Measurements from ENCODE around the gene ZNF784. TPM values are rescaled to one million over a fixed set of nuclear protein-coding genes. Genes with fewer than 3 reads are reported as not detected.

The ZNF784 gene
- total and polyA plus RNA-seq, 10 of the 15 experiments (the other 5 are each of a cell fraction or from before 2014, with no cell fraction given), result 0.10 to 5.2 (median 1.8) TPM

DNA sequence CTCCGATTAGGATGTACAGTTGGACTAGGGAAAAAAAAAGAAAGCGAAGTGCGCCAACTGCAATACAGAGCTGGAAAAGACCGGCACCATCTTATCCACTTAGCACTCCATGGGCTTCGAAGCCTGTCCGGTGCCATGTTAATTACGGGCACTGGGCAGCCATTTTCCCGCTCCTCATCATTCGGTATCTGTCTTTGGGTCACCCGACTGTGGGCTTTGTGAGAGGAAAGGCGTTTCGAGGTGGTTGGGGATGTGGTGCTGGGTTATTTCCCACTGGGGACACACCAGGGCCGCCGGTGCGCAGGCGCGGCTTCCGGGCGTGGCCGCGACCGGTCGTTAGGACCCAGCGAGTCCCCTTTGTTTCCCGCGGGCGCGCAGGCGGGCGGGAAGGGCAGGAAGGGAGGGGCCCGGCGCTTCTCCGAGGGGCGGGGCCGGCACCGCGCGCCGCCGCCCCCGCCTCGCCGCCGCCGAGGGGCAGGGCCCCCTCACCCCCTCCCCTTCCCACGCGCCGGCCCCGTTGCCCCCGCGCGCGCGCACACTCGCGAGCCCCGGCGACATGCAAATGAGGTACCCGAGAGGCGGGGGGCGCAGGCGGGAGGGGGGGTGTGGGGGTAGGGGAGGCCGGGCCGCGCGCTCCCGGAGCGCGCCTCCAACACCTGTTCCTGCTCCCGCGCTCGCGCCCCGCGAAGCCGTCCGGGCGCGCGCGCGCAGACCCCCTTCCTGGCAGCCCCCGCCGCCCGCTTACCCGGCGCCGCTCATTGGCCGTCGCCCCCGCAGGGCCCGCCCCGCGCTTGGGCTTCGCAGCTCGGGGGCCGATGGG is 24.3 kb downstream of the ZNF784 start, which contains the start of gene ZNF524 (continued):
- no peak for TF ChIP-seq RFX5 (IDR thresholded peaks at IDR 0.05; ENCODE audit: low read depth, low read length)
- no peak for TF ChIP-seq PAX5 (IDR thresholded peaks at IDR 0.05; ENCODE audit: borderline replicate concordance, low read depth, low read length)
- TF ChIP-seq, protein P1, sequence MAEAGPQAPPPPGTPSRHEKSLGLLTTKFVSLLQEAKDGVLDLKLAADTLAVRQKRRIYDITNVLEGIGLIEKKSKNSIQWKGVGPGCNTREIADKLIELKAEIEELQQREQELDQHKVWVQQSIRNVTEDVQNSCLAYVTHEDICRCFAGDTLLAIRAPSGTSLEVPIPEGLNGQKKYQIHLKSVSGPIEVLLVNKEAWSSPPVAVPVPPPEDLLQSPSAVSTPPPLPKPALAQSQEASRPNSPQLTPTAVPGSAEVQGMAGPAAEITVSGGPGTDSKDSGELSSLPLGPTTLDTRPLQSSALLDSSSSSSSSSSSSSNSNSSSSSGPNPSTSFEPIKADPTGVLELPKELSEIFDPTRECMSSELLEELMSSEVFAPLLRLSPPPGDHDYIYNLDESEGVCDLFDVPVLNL (IDR thresholded peaks at IDR 0.05; ENCODE audit: low read depth, low read length), result peak; percentile 74; the same call in 1 of the 2 replicates
- TF ChIP-seq ESRRA (IDR thresholded peaks at IDR 0.05; ENCODE audit: low read length), result no peak
- TF ChIP-seq BCLAF1 (IDR thresholded peaks at IDR 0.05), result no peak
- TF ChIP-seq GABPA (IDR thresholded peaks at IDR 0.05; ENCODE audit: low read depth), result no peak
- TF ChIP-seq, protein P2, sequence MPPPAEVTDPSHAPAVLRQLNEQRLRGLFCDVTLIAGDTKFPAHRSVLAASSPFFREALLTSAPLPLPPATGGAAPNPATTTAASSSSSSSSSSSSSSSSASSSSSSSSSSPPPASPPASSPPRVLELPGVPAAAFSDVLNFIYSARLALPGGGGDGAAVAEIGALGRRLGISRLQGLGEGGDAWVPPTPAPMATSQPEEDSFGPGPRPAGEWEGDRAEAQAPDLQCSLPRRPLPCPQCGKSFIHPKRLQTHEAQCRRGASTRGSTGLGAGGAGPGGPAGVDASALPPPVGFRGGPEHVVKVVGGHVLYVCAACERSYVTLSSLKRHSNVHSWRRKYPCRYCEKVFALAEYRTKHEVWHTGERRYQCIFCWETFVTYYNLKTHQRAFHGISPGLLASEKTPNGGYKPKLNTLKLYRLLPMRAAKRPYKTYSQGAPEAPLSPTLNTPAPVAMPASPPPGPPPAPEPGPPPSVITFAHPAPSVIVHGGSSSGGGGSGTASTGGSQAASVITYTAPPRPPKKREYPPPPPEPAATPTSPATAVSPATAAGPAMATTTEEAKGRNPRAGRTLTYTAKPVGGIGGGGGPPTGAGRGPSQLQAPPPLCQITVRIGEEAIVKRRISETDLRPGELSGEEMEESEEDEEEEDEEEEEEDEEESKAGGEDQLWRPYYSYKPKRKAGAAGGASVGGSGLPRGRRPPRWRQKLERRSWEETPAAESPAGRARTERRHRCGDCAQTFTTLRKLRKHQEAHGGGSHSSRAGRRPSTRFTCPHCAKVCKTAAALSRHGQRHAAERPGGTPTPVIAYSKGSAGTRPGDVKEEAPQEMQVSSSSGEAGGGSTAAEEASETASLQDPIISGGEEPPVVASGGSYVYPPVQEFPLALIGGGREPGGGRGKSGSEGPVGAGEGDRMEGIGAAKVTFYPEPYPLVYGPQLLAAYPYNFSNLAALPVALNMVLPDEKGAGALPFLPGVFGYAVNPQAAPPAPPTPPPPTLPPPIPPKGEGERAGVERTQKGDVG (CRISPR knock-in tag; IDR thresholded peaks at IDR 0.05), result no peak
- TF ChIP-seq NFIC (IDR thresholded peaks at IDR 0.05; ENCODE audit: low read depth, low read length), result no peak
- no peak for TF ChIP-seq ZNF622 (IDR thresholded peaks at IDR 0.05)
- TF ChIP-seq, protein P3, sequence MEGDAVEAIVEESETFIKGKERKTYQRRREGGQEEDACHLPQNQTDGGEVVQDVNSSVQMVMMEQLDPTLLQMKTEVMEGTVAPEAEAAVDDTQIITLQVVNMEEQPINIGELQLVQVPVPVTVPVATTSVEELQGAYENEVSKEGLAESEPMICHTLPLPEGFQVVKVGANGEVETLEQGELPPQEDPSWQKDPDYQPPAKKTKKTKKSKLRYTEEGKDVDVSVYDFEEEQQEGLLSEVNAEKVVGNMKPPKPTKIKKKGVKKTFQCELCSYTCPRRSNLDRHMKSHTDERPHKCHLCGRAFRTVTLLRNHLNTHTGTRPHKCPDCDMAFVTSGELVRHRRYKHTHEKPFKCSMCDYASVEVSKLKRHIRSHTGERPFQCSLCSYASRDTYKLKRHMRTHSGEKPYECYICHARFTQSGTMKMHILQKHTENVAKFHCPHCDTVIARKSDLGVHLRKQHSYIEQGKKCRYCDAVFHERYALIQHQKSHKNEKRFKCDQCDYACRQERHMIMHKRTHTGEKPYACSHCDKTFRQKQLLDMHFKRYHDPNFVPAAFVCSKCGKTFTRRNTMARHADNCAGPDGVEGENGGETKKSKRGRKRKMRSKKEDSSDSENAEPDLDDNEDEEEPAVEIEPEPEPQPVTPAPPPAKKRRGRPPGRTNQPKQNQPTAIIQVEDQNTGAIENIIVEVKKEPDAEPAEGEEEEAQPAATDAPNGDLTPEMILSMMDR (IDR thresholded peaks at IDR 0.05 in 2 of 3, conservative IDR thresholded peaks at IDR 0.05 in 1 of 3; ENCODE audit: control insufficient read depth in 2 of 3, extremely low read depth in 1 of 3, insufficient read depth in 1 of 3, low read depth in 3 of 3, low read length in 3 of 3), result no peak
- TF ChIP-seq SUZ12 (IDR thresholded peaks at IDR 0.05; ENCODE audit: unreplicated experiment), result no peak
- peak; percentile 57 for TF ChIP-seq KLF5 (IDR thresholded peaks at IDR 0.05; ENCODE audit: partially characterized antibody)
- peak; percentile 66 for TF ChIP-seq HCFC1 (IDR thresholded peaks at IDR 0.05; ENCODE audit: low read length)
- no peak for TF ChIP-seq ZNF592 (IDR thresholded peaks at IDR 0.05)
- no peak; a peak in 1 of 4 replicates for TF ChIP-seq SRF (IDR thresholded peaks at IDR 0.05; ENCODE audit: low read depth in 2 of 2, low read length in 2 of 2)
